ENCODE measurements around the gene AGO3. TPM values are rescaled to one million over a fixed set of nuclear protein-coding genes. Genes with fewer than 3 reads are reported as not detected.

Gene AGO3
- total RNA-seq, 6 experiments from 2014 or later: 18.3 to 24.0 (median 21.4) TPM

- peaks cover 12% of the 10 kb centered on the region for H3K4me1 Mint-ChIP-seq (ENCODE audit: low read depth)
- H3K9me3 Mint-ChIP-seq: no peaks in the 10 kb centered on the region
- H3K27ac Mint-ChIP-seq: peak overlapping the region; percentile 95
- H3K4me3 Mint-ChIP-seq: peak overlapping the region; percentile 98
- no peak for TF ChIP-seq CTCF (IDR thresholded peaks at IDR 0.05)
- no peak for DNase-seq
- peaks cover 11% of the 10 kb centered on the region for H3K36me3 Mint-ChIP-seq (ENCODE audit: low read depth)
- peaks cover 4% of the 10 kb centered on the region; the same call in 1 of the 2 replicates for H3K27me3 Mint-ChIP-seq (ENCODE audit: insufficient read depth)
These were observed 158.7 kb downstream of the AGO3 start for GRCh38 chr1:36089393-36090121.

- H3K4me1 Mint-ChIP-seq (ENCODE audit: low read depth): peaks cover 17% of the 10 kb centered on the region
- H3K4me3 Mint-ChIP-seq: no peak overlapping the region
- no peak overlapping the region for H3K27ac Mint-ChIP-seq
- no peaks in the 10 kb centered on the region for H3K9me3 Mint-ChIP-seq
- peaks cover 4% of the 10 kb centered on the region; the same call in 1 of the 2 replicates for H3K27me3 Mint-ChIP-seq (ENCODE audit: insufficient read depth)
- no peak for DNase-seq
- H3K36me3 Mint-ChIP-seq (ENCODE audit: low read depth): peaks cover 11% of the 10 kb centered on the region
- TF ChIP-seq CTCF (IDR thresholded peaks at IDR 0.05): no peak
These were observed 160.2 kb downstream of the AGO3 start for GRCh38 chr1:36091141-36091540.

- Mint-ChIP-seq H3K9me3 (no peaks in the 10 kb centered on the region), H3K4me1 (ENCODE audit: low read depth) (peaks cover 22% of the 10 kb centered on the region), H3K27ac (no peak overlapping the region), H3K27me3 (ENCODE audit: insufficient read depth) (peaks cover 4% of the 10 kb centered on the region; the same call in 1 of the 2 replicates), H3K4me3 (no peak overlapping the region), H3K36me3 (ENCODE audit: low read depth) (peaks cover 11% of the 10 kb centered on the region)
- TF ChIP-seq CTCF (IDR thresholded peaks at IDR 0.05): no peak
- no peak for DNase-seq
These were observed 160.8 kb downstream of the AGO3 start for GRCh38 chr1:36091698-36092097.

DNA sequence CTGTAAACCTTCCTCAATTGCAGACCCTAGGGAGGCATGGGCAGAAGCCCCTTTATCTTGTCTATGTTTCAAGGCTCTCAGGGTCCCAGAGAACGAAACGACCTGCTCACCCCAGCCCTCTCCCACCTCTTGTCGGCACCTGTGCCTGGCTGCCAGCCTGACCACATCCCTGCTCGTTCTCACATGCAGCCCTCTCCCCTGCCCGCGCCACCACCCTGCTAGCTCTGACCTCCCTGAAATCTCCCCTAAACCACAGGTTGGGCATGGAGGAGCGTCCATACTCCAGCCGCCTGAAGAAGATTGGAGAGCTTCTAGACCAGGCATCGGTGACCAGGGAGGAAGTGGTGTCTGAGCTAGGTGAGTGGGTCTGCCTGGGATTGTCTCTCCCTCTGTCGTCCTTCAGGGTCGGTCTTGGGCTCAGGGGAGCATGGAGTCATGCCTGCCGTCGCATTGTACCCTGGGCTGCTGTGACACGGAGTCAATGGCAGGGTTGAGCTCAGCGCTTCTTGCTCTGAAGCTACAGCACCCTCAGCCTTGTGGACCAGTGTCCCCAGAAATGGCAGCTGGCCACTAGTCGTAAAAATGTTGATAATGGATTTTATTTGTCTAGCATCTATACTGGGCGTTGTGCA is 161.4 kb downstream of the AGO3 start:
- no peak for DNase-seq
- peaks cover 11% of the 10 kb centered on the region for H3K36me3 Mint-ChIP-seq (ENCODE audit: low read depth)
- no peak overlapping the region for H3K4me3 Mint-ChIP-seq
- no peak overlapping the region for H3K27ac Mint-ChIP-seq
- H3K4me1 Mint-ChIP-seq (ENCODE audit: low read depth): peaks cover 24% of the 10 kb centered on the region
- TF ChIP-seq CTCF (IDR thresholded peaks at IDR 0.05): no peak
- no peaks in the 10 kb centered on the region for H3K9me3 Mint-ChIP-seq
- peaks cover 4% of the 10 kb centered on the region; the same call in 1 of the 2 replicates for H3K27me3 Mint-ChIP-seq (ENCODE audit: insufficient read depth)

- TF ChIP-seq CTCF (IDR thresholded peaks at IDR 0.05): no peak
- Mint-ChIP-seq H3K27me3 (ENCODE audit: insufficient read depth) (peaks cover 4% of the 10 kb centered on the region; the same call in 1 of the 2 replicates), H3K36me3 (ENCODE audit: low read depth) (peaks cover 11% of the 10 kb centered on the region), H3K9me3 (no peaks in the 10 kb centered on the region), H3K4me1 (ENCODE audit: low read depth) (peaks cover 24% of the 10 kb centered on the region), H3K4me3 (no peak overlapping the region), H3K27ac (no peak overlapping the region)
- DNase-seq: no peak
These were observed 161.9 kb downstream of the AGO3 start for GRCh38 chr1:36092798-36093185.
